ENCODE measurements around the gene SCN2B.
A peak's percentile ranks its signal among the peaks of the same experiment; 100 is the strongest.

Gene SCN2B

DNA sequence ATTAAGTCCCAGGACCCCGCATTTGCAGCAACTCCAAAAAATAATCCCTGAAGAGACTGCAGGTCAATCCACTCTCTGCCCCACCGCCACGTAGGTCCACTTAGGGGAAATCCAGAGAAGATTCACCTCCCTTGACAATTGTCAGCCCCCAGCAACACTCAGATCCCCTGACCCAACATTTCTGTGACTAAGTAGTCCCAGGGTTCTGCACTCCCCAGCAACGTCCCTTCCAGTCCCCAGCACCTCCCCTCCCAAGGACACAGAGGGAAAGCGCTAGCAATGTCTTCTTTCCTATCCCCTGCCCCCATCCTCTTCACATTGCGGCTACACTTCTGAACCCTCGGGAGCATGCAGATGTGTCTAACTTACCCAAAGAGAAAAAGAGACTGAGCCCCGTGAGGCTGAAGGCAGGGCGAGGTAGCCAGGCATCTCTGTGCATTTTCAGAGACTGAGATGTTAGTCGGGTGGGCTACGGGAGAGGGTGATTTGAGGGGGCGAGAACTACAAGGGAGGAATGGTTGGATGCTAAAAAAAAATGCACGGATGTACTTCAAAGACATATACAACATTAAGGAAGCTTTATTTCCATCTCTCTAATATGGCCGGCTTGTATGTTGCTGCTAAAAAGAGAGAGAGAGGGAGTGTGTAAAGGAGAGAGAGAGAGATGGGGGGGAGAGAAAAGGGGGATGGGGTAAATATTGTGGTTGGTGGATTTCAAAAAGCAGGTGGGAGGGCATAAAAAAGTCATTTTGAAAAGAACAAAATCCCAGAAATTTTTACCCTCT is at the start of gene SCN2B:
SCN2B (minus strand) TSS at position 647 of the 785 bp plus-strand sequence; CDS start at position 439, 208 bp downstream.
- DNase-seq, result no peak

DNA sequence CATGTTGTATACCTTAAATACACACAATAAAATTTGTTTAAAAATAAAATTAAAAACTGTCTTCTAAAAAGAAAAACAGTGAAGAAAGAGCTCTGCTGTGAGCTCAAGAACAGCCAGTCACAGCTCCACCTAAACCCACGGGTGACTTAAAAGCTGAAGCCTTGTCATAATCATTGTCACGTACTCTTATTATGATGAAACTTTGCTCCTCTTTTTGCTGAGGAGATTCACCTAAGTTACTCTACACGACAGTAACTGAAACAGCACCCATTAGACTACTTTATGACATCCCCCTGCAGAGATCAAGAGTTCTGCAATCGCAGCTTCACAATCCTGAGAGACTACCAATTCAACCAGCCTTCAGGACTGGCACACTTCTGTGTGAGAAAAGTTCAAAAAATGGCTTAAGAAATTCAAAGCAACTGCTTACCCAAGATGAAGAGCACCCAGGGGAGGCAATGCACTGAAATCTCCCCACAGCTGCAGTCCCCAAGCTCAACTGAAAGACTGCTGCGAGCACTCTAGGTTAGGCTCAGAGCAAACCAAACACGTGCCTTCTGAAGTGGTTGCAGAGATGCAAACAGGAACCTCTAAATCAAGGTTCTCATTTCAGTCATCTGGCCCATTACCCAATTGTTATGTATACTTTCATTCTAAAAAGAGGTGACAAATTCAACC is 48.2 kb upstream of the SCN2B start, which contains the start of gene JAML:
JAML (minus strand) TSS at position 501 of the 678 bp plus-strand sequence. CDS start 10,145 bp downstream, outside the sequence.
- DNase-seq, result peak; percentile 62

DNA sequence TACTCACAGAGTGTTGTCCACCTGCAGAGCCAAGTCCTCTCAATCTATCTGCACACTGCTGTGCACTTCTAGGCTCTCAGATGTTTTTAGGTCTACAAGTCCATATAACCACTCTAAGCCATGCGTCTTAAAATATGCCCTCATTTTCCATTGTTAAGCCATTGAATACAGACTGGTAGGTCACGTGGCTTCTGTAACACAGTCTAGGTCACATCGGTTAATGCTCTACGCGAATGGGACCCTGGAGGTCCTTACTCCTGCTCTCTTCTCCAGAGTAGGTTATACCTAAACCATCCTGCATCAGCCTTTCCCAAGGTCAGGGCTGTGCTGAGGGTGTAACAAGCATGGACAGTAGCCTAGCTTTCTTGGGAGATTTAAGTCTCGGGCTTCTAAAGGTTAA is 47.6 kb upstream of the SCN2B start:
- DNase-seq, result peak; percentile 43

- DNase-seq, result no peak
Measured at GRCh38 chr11:118223570-118223969, 47.1 kb upstream of the SCN2B start.

- DNase-seq, result no peak
Measured at GRCh38 chr11:118222437-118222836, 46.0 kb upstream of the SCN2B start.

- DNase-seq, result no peak
Measured at GRCh38 chr11:118221419-118221818, 45.0 kb upstream of the SCN2B start.

DNA sequence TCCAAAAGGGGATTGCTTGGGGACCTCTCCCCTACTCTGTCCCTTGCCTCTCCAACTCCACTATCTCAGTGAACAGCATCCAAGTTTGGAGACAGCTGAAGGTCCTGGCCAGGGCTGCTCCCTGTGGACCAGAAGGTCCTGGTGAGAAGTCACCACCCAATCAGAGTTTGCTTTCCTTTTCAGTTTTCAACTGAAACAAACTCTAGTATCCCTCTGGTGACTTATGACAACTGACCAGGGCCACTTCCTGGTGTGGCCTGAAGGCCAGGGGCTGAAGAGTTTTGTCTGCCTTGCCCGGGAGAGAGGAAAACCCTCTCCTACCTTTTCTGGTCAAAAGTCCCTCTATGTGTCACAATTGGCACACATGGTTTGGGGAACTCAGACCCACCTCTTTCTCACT is 43.3 kb upstream of the SCN2B start:
- DNase-seq, result no peak

DNA sequence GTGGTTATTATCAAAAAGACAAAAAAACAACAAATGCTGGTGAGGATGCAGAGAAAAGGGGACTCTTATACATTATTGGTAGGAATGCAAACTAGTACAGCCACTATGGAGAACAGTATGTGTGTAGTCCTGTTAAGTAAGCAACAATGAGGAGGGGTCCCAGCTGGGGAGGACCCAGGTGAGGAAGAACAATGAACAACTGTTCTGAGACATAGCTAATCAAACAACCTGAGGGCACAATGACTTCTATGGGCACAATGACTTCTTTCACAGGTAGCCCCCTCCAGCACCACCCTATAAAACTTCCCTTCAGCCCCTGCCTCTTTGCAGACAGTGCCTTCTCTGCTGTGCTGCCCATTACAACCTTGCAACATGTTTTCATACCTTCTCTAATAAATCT is 42.8 kb upstream of the SCN2B start:
- DNase-seq, result no peak

- DNase-seq, result no peak
Measured at GRCh38 chr11:118217575-118217974, 41.1 kb upstream of the SCN2B start.

GRCh38 chr11:118216621-118217481 is 40.4 kb upstream of the SCN2B start:
- peak; percentile 55 for DNase-seq

GRCh38 chr11:118215765-118216164 is 39.3 kb upstream of the SCN2B start:
- DNase-seq, result no peak

GRCh38 chr11:118215262-118215661 is 38.8 kb upstream of the SCN2B start:
- DNase-seq, result no peak

DNA sequence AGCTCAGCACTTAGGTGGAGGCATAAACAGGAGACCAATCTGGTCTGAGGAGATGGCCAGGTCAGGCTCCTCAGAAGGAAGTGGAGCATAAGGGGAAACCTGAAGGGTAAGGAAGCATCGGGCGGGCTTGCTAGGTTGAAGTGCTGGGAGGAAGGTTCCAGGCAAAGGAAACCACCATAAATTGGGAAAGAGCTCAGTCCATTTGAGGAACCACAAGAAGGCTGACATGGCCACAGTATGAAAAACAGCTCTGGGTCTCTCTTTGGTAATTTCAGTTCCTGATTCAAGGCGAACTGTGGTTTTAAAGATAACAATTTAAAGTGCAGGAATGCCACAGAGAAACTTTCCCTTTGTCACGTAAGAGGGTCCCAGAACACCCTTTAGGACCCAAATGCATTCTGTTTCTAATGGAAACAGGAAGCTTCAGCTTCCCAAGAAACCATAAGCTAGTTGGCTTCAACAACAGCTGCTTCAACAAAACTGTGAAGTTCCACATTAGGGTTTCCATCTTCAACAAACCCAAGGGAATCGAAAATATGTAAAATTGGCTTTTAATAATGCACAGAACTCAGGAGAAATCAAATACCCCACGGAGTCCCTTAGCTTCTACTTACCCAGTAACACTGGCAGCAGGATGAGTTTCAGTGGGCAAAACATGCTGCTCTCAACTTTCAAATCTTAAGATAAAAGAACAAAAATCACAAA is 37.9 kb upstream of the SCN2B start:
- DNase-seq, result no peak

DNA sequence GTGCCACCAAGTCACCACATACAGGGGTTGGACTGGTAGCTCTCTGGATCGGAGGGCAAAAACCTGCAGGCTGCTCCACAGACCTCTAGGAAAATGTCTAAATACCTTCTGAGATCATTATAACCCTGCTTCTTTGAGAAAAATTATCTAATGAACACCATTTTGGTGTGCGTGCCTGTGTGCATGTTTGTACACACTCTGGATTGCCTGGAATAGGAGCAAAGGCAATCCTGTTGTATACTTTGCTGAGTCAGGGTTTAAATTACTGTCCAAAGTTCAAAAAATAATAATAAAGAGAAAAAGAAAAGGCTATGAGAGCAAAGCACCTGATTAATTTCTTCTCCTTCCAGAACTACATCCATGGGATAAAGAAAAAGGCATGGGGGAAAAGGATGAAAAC is 37.3 kb upstream of the SCN2B start:
- DNase-seq, result no peak

DNA sequence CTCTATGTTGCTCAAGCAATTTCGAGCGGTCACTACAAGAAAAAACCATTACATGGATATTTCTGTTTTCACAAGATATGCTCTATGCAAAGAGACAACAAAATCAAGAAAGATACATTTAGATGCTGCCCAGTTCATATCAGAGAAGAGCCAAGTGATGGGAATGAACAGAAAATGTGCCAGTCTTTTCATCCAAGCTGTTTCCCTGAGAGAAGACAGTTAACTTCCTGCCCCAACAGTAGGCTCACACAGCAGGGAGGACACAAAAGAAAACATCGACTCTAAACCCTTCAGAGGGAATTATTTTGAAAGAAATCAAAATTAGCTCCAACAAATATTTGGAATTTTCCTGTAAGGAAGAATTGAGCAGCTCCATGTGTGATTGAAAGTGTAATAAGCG is 36.8 kb upstream of the SCN2B start:
- no peak for DNase-seq

- no peak for DNase-seq
Measured at GRCh38 chr11:118212781-118213191, 36.3 kb upstream of the SCN2B start.

DNA sequence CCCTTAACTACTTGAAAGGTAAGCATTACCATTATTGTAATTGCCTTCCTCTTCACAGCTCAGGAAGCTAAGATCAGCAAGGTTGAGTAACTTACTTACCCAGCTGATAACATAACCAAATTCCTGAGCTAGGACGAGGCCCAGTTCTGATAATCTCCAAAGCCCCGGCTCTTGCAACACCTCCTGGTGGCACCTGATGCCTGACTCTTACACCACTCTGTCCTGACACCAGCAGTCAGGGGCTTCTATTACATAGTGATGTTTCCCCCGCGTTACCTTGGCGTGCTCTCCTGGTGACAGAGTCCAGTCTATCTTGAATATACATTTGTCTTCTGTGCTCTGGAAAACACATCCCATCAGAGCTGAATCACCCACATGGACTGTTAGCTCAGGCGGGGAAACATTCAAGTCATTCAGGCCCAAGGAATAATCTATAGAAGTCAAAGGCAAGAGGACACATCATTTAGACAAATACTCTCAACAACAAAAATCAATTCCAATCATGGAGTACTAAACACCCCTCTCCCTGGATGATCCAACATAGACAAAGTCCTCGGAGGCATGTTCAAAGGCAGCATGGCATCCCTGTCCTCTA is 35.8 kb upstream of the SCN2B start:
- no peak for DNase-seq

- no peak for DNase-seq
Measured at GRCh38 chr11:118211006-118211405, 34.6 kb upstream of the SCN2B start.

DNA sequence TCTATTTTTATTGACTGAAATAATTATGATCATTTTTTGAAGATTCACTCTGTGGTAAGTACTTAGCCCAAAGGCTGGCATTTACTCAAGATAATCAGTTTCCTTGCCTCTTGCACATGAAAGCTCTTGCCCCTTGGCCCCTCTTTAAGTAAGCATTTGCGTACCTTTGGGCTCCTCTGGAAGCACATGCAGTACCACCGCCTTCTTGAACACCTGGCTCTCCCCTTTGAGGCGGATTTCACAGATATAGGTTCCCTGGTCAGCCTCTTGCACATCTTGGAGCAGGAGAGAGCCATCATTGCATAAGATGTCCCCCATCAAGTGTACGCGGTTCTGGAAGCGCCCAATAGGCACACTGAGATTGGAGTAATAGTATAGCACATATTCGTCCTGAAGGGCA is 33.9 kb upstream of the SCN2B start:
- no peak for DNase-seq

DNA sequence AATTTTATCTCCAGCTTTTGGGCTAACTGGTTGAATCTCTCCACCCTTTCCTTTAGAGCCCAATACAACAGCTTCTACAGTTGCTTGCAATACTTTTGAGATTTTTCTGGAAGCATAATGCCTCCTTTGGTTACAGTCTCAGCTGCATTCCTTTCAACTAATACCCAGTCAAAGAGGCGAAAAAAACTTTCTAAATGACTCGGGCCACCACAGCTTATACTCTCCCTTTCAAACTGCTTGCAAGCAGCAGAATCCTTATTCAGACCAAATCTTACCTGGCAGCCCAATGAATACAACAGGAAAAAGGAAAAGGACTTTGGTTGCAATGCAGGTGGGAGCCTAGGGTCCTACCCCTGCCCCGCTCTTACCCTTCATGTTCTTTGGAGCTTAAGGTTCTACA is 32.6 kb upstream of the SCN2B start:
- DNase-seq, result no peak

- no peak for DNase-seq
Measured at GRCh38 chr11:118207079-118207478, 30.6 kb upstream of the SCN2B start.

- DNase-seq, result no peak
Measured at GRCh38 chr11:118206391-118207031, 30.1 kb upstream of the SCN2B start.

All from activated CD8-positive, alpha-beta memory T cell treated with anti-CD3 and anti-CD28 coated beads, Interleukin-2, amount 50 U/mL, for 4 hours (primary cell).